CD4-positive, alpha-beta T cell treated with Interleukin-12 subunit alpha and Interleukin-12 subunit beta, for 1 hour (primary cell): ENCODE results near the gene ARHGAP10.
"Not testable (repeated sequence)": the region's sequence is repeated elsewhere in the genome, so short reads cannot be mapped to it uniquely, and the experiment has no call there.

Experiments
- DNase-seq: peaks from one replicate; pipeline ENCODE4 v3.0.0-alpha.2; 2020

The ARHGAP10 gene

DNA sequence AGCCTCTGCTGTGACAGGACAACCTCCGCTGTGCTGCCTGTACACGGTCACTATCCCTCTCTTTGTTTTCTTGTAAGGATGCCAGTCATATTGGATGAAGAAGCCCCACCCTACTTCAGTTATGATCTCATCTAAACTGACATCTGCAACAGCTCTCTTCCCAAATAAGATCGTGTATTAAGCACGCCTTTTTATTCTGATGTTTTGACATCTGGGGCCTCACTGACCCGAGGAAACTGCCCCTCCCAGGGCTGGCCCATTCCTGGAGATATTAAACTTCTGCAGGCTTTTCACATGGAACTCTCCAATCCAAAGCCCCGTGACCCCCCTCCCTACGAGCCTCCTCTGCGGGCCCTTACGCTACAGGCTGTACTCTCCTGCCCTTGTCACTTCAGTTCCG is 232.0 kb downstream of the ARHGAP10 start:
- no peak for DNase-seq

DNA sequence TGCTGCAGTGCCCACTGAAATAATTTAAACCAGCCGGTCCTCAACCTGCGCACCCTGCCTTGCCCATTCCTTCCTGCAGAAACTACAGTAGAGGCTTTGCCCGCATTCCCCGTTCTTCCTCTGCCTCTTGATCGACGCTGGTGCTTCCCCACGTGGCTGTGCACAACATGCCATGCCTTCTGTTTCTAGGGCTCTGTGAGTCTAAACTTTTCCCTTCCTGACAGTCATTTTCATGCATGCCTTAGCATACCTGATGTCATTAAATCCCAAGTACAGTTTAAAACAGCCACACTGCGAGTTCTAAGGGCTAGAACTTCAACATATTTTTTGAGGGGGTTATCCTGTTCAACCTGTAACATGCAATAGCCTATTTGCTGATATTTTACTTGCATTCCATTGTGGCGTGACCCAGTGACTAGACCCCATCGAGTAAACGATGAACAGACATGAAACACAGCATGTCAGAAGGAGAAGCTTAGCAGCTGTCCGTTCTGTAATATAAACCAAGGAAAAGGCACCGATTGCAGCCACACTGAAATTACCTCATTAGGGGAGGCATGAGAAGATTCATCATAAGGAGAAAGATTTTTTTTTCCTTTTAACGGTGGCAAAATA is 232.5 kb downstream of the ARHGAP10 start:
- no peak for DNase-seq

DNA sequence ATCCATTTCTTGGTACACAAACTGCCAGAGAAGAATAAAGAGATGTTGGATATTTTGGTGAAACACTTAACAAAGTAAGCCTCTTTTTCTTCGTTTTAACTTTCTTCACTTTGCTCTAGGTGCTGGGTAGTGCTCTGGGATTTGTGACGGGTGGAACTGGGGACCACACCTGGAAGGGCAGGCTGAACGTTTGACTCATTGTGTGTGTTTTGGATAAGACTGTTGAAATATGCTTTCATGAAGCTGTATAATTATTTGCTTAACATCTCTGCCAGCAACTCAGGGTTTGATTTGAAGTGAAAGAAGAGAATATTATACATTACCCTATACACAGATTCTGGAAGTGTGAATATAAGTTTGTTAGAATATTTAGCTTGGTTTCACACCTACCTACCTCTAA is 233.2 kb downstream of the ARHGAP10 start:
- DNase-seq: no peak

DNA sequence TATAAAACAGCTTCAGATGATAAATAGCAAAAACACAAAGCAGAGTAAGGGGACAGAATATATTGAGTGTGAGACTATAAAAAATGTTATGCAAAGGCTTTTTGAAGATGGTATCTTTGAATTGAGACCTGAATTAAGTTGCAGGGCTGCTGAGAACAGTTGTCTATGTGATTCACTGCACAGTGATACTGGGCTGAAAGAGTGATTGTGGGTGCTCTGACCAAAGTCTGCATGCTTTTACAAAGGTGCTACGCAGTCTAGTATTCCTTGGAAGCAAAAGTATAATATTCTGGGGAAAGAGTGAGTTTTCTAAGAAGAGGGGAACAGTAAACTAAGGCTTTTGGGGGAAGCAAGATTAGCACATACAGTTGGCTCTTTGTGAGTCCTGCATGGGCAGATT is 234.0 kb downstream of the ARHGAP10 start:
- DNase-seq: no peak

DNA sequence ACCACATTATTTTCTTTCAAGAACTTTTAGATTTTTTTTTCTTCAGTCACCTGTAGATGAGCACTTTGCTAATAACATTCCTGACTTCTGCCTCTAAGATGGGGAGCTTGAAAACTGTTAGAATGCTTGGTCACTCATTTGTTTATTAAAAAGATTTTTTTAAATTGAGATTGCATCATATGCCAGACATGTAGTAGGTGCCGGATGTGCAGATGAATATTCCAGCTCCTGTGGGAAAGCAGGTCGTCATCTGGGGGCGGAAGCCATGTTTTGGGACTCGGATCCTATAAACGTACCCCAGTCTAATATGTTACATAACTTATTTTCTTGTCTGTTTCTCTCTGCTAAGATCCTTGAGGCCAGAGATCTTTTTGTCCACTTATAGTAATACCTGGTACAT is 236.8 kb downstream of the ARHGAP10 start:
- no peak for DNase-seq

DNA sequence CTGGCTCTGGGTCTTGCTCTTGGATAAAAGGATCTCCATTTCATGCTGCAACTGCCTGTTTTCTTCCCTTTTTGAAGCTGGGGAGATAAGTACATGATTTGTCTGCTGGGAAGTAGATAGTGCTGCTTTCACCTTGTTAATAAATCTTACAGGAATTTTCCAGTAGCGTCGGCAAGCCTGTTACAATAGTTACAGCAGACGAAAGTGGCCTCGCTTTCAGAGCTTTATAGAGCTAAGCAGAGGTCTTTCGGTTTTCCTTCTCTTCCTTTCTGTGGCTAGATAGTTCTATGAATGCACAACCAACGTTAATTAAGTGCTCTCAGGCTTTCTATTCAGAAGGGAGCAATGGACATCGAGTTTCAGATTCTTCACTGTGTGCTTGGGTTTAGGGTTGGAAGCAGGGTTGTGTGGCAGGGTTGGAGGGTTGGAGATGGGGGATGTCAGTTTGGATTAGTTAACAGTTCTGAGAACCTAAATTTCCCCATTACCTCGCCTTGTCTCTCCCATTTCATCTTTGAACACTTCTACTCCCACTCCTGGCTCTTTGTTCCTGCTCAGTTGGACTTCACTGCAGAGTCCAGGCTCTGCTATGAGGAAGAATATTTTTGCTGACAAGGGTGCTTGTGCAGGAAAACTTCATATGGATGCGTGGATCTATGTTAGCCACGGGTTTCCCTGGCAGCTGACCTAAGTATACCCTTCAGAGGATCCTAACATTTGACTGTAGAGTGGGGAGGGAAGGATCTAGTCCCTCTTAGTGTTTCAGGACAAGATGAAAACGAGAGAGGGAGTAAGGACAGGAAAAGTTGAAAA is 237.9 kb downstream of the ARHGAP10 start:
- DNase-seq: no peak

DNA sequence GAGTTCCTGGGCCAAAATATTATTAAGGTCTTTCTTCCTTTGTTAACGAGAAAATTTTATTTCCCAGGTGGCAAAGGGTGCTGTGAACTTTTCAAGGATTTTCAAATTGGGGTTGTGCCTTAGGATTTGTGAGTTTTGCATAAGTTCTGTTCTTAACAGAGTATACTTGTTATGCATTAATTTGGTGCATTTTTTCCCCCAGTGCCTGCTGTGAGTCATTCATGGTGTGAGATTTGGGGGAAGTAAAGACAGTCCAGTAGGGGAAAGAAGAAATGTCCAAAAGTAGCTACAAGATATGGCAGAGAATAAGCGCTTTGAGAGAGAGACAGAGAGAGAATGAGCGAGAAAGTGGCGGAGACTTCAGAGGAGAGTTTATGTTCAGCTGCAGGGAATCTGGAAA is 239.2 kb downstream of the ARHGAP10 start:
- no peak for DNase-seq

DNA sequence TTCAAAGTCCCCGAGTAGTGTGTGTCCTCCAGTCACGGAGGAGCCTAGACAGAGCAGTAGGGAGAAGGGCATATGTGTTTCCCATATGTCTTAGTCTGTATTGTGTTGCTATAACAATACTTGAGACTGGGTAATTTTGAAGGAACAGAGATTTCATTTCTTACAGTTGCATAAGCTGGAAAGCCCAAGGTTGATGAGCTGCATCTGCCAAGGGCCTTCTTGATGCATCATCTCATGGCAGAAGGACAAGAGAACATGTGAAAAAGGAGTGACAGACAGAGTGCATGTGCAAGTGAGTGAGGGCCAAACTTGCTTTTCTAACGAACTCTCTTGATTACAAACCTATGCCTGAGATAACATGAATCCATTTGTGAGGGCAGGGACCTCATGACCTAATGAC is 243.4 kb downstream of the ARHGAP10 start:
- DNase-seq: no peak

DNA sequence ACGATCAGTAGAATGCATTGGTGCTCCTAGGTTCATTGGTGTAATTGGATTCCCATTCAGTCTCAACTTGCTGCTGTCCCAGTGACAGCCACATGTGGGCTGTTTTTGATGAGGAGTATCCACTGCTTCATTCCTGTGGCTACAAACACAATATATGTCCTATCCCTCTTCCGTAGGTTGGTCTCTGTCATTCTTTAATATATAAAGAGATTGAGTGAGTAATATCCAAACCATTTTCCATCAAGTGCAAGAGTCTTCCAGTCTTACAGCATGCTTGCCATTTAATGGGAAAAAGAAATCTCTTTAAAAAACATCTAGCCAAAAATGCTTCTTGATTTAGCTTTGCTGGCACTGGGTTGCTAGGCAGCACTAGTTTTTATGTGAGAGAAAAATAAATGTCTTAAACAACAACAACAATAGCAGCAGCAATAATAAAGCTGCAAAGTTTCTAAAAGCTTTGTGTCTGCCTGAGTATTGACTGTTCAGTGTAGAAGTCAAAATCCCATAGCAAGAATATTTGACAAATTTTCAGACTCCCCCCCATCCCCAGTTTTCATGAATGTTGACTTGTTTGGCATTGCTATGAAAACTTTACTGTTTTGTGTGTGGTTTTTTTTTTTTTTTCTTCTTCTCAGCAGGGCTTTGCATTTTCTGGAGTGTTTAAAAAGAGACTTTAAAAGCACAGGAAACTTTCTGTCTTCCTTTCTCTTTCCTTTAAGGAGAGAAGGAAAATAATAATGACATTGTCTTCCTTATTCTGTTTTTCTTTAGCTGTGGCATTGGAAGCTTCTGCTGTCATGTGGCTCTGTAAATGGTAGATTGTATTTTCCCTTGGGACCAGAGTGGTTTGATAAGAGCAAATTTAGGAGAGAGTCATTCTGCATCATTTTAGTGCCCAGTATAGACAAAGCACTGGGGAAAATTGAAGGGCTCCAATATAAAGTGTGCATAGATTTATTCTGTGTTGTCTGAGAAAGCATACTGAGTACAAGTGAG is 244.3 kb downstream of the ARHGAP10 start:
- no peak for DNase-seq

DNA sequence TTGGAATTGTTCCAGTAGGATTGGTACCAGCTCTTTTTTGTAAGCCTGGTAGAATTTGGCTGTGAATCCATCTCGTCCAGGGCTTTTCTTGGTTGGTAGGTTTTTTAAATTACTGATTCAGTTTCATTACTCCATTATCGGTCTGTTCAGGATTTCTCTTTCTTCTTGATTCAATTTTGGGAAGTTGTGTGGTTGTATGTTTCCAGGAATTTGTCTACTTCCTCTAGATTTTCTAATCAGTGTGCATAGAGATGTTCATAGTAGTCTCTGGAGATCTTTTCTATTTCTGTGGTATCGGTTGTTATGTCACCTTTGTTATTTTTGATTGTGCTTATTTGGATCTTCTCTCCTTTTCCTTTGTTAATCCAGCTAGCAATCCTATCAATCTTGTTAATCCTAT is 248.7 kb downstream of the ARHGAP10 start:
- no peak for DNase-seq

DNA sequence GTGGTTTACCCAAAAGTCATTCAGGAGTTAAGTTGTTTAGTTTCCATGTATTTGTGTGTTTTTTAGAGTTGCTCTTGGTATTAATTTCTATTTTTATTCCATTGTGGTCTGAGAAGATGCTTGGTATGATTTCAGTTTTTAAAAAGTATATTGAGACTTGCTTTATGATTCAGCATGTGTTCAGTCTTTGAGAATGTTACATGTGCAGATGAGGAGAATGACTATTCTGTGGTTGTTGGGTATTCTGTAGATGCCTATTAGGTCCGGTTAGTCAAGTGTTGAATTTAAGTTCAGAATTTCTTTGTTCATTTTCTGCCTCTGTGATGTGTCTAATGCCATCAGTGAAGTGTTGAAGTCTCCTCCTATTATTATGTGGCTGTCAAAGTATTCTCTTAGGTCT is 249.4 kb downstream of the ARHGAP10 start:
- no peak for DNase-seq

DNA sequence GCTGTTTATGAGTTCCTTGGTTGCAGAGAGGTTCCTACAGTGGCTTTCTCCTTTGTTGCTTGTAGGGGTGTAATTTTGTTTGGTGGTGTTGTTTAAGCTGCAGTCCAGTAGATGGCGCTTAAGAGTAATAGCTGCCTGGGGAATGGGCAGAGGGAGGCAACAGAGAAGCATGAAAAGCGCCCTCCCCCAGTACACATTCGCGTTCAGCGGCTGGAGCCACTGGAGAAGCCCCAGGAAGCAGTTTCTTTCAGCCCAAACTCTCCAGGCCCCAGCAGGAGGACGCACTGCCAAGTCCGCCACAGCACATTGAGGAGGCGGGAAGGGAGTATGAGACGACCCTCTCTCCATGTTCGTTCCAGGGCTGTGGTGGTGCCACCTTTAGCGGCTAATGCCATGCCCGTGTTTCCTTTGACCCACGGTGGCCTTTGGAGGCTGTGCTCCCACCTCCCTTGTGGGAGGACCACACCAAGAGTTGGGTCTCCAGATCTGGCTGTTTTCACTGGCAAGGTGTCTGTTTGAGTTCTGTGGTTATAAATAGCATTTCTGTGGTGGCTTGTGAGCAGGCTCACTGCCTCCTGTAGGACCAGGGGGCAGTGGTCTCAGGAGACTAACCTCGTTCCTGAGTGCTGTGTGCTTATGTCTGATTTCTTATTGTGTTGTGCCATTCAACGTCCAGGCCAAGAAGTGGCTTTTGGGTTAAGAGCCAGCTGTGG is 252.3 kb downstream of the ARHGAP10 start:
- peak; percentile 37 for DNase-seq

DNA sequence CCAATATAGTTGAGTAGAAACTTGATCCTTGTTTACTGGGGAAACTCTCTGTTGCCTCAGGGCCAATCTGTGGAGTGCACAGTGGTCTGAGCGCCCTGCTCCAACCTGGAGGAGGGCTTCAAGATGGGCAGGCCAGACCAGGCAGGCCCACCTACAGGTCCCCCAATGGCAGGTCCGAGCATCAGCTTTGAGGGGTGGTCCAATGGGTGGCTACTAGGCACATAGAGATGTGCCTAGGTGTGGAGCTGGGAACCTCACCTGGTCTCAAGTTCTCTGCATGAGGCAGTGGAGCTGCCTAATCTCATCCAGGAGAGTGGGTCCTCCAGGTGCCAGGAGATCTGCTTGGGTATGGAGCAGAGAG is 252.9 kb downstream of the ARHGAP10 start:
- DNase-seq: no peak

DNA sequence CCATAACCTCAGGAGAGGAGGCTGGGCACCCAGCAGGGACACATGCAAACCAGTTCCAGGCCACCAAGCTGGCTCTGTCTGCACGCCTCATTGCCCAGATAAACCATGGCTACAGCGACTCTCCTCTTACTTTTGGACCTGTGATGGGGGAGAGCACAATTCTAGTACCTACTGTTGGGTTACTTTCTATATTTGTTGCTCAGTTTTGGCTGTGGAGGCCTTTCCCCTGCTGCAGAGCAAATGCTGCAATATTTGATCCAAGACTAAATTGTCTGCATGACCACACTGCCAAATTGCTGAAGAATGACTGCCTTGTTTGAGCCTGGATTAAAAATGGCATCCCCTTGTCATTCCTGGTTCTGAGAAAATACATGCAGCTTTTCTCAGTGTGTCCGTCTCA is 253.5 kb downstream of the ARHGAP10 start:
- no peak for DNase-seq

DNA sequence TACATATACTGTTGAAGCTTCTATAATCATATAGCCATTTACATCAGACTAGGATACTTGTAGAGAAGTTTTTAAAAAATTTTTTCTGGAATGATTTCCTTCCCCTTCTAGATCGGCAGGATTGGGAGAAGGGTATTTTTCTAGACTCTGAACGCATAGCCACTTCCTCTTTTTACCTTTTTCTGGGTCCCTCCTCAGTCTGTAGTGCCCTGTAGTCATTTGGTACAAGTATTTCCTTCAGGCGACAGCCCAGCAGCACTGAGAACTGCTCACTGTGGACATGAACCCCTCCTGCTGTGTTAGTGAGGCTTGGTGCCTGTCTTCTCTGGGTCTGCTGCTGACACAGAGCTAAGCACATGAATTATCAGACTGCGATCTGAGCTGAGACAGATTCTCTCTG is 255.4 kb downstream of the ARHGAP10 start:
- no peak for DNase-seq

DNA sequence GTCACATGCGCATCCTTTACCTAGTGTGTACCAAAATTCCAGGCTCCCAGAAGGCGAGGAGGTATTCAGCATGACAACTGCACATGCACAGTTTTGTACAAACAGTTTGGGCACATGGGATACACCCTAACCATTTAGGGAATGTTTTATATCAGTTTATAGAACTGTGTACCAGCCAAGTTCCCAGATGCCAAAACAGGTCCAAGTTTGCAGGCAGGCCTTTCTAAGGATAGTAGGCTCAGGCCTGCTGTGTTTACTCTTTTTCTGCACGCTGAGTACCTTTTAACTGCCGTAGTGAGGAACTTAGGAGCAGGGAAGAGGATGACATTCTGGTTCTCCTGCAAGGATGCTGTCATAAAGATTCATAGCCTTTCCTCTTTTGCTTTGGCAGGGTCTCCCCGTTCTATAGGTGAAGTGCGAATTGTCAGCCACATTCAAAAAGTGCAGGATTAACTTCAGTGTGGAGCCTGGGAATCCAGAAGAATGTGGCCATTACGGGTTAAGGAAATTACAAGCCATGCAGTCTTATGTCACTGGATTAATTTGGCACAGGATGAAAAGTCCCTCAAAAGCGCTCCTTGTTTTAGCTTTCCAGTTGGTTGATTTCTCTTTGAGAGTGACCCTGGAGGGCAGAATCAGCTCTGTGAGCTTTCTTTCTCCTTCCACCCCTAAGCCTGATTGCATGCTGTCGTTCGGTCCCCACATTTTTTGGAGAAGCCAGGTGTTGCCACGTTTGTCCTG is 259.8 kb downstream of the ARHGAP10 start:
- DNase-seq: no peak

DNA sequence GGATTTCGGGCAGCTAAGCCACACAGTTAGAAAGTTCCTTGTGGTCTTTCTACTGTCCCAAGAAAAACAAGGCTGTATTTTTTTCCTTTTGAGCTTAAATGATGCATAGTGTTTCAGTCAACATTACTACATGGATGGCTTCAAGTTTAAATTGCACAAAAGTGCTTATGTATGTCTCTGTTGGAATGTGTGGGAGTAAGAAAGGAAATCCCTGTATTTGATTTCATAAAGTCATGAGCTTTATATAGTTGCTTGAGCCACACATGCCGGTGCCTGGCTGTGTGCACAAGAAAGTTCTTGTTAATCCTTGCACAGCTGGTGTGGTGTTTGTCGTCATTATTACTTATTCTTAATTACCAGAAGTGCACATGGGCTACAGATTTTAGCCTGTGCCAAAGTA is 262.2 kb downstream of the ARHGAP10 start:
- DNase-seq: no peak

DNA sequence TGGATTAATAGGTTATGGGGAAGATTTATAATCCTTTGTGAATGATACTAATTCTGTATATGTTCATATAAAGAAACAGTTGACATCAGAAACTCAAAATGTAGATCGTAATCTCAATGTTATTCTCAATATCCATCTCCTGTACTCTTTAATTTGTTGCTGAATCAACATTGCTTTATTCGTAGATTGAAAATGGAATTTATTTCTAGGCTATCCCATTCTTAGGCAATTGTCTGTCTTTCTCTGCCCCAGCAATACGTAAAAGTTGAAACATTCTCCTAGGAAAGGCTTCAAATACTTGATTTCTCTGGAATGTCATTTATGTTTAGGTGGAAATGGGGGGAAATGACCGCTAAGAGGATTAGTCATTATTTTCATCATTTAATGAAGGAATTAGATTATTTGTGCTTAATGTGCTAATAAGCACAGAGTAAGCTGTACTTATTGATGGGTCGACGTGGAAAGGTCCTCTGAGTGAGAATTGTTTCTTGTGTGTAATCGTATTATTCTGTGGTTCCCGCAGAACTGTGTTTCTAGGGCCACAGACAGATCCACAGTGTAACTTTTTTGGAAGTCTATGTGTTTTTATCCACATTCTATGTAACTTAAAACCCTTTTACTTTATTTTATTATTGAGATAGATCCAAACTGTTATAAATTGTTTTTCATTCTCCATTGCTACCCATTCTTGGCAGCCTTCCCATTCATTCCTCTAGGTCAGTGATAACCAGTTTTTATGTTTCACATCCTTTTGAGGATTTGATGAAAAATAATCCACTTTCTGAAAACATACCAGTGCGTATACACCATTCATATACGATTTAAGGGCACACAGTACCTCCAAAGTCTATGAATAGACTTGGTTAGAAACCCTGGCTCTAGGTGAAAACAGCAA is 262.9 kb downstream of the ARHGAP10 start:
- no peak for DNase-seq

DNA sequence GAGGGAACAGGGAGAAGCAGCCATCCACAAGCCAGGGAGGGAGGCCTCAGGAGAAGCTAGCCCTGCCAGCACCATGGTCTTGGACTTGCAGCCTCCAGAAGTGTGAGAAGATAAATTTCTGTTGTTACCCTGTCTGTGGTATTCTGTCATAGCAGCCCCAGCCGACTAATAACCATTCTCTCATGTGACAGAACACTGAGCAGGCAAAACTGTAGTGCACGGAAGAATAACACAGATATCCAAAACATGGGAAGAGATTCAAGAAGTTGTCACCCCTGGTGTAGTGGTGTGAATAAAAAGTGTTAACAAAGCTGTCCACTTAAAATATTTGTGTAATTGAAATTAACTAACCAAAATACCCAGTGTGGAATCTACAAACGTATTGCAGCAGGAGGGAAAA is 265.0 kb downstream of the ARHGAP10 start:
- no peak for DNase-seq

DNA sequence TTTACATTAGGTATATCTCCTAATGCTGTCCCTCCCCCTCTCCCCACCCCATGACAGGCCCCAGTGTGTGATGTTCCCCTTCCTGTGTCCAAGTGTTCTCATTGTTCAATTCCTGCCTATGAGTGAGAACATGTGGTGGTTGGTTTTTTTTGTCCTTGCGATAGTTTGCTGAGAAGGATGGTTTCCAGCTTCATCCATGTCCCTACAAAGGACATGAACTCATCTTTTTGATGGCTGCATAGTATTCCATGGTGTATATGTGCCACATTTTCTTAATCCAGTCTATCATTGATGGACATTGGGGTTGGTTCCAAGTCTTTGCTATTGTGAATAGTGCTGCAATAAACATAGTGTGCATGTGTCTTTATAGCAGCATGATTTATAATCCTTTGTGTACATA is 268.1 kb downstream of the ARHGAP10 start:
- DNase-seq: not testable (repeated sequence)

DNA sequence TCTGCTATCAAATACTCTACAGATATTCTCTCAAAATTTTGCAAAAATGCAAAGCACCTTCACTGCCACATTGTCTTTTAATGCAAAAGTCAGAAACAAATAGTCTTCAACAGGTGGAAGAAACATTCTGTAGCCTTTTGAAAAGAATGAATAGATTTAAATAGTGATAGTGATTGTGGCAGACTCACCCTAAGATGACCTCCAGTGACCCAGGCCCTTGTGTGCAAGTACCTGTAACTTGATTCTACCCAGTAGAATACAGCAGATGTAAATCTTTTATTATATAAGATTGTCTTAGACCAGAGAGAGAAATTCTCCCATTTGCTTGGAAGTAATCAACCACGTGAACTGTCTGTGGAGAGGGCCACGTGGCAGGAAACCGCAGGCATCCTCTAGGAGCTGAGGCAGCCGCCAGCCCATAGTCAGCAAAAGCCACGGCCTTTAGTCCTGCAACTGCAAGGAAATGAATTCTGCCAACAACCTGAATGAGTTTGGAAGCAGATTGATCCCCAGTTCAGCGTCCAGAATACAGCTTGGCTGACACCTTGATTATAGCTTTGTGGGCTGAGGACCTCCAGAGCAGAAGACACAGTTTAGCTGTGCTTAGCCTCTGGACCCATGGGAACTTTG is 272.5 kb downstream of the ARHGAP10 start:
- DNase-seq: no peak
